GM18873 (cell line): ENCODE data around the gene MACC1.

Experiments used
- ATAC-seq: cut with Tn5 transposase; IDR thresholded peaks from one replicate; pipeline ENCODE4 v1.9.1; 2021; ENCODE audit warnings: mild to moderate bottlenecking, moderate library complexity, moderate number of reproducible peaks; ENCODE audit not compliant: unreplicated experiment, low FRiP score

MACC1 gene

GRCh38 chr7:20185988-20186387 is 31.2 kb downstream of the MACC1 start:
- no peak for ATAC-seq

- ATAC-seq, result no peak
Observed at GRCh38 chr7:20183086-20183485, 34.1 kb downstream of the MACC1 start.

DNA sequence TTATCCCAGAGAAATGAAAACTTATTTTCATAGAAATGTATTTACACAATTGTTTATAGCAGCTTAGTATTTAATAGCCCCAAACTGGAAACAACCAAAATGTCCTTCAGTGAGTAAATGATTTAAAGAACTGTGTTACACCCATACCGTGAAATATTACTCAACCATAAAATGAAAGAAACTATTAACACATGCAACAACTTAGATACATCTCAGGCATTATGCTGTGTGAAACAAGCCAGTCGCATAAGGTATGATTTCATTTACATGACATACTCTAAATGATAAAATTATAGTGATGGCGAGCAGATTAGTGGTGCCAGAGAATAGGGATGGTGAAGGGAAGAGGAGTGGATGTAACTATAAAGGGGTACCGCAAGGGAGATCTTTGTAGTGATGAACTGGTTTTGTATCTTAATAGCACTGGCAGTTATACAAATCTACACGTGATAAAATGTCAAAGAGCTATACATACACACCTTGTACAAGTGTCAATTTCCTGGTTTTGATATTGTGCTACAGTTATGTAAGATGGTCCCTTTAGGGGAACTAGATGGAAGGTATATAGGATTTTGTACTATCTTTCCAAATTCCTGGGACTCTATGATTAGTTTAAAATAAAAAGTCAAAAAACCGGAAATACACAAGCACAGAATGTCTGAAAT is 40.5 kb downstream of the MACC1 start:
- no peak for ATAC-seq

- no peak for ATAC-seq
Observed at GRCh38 chr7:20173828-20174227, 43.4 kb downstream of the MACC1 start.

DNA sequence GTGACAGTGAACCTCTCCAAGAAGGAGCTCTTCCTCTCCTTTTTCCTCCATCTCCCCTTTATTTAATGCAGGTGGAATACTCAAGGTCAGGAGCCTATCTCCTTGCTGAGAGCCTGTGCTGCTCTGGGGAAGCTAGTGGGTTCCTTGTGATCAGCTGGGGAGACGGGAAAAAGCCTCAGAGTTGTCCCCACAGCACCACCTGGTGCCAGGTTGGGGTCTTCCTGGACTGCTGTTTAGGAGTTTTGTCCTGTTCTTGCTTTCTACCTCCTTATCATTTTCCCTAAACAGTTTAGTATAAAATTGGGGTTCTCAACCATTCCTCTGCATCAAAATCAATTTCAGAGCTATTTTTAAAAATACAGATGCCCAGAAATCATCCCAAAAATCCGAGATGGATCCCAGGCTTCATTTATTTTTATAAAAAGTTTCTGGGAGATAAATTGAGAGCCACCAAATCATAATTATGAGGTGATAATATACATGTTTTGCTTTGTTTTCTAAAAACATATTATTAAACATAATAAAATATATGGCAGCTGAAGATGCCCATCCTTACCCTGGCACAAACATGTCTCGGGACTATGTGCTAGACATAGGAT is 44.3 kb downstream of the MACC1 start:
- no peak for ATAC-seq

DNA sequence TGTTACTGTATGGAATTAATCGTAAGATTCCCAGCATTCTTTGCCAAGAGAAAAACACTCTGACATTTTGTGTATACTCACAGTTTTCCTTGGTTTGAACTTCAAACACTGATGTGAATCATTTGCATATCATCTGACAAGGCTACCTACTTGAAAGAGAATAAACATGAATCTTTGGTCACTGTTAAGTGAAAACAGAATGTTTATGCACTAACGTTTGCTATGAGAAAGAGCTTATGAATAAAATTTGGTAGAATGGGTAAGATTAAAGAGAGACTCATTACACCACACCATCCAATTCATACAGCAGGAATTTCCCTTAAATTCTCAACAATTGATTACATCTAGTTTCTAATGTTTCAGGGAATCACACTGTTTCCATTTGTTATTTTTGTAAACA is 46.6 kb downstream of the MACC1 start:
- no peak for ATAC-seq

GRCh38 chr7:20165146-20165510 is 52.1 kb downstream of the MACC1 start:
- ATAC-seq, result no peak

GRCh38 chr7:20164425-20165145 is 52.6 kb downstream of the MACC1 start:
- ATAC-seq, result no peak

GRCh38 chr7:20162665-20163064 is 54.5 kb downstream of the MACC1 start:
- ATAC-seq, result no peak

GRCh38 chr7:20159226-20159747 is 57.9 kb downstream of the MACC1 start:
- ATAC-seq, result no peak

DNA sequence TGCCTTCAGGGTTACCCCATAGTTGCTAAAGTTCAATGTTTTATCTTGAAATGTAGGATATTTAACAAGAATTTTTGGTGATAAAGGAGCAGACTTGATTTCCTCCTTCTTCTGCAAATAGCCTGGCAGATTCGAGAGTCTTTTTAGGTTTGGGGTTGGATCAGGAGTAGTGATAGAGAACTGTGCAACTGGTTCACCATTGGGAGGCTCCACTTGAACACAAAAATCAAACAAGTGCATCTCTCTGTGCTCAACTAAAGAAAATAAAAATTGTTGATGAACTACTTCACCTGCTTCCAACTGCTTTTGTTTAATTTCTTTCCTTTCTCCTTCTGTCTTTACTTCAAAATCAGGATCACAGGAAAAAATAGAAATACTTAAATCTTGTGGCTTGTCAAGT is 58.5 kb downstream of the MACC1 start:
- ATAC-seq, result no peak

DNA sequence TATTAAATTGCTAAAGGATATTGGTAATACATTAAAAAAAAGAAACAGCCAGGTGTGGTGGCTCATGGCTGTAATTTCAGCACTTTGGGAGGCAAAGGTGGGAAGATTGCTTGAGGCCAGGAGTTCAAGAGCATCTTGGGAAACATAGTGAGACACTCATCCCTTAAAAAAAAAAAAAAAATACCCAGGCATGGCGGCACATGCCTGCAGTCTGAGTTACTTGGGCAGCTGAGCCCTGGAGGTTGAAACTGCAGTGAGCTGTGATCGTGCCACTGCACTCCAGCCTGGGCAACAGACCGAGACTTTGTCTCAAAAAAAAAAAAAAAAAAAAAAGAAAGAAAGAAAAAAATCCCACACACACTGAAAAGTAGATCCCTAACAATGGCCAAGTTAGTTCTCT is 59.7 kb downstream of the MACC1 start:
- no peak for ATAC-seq

- ATAC-seq, result no peak
Observed at GRCh38 chr7:20153999-20154398, 63.2 kb downstream of the MACC1 start.

DNA sequence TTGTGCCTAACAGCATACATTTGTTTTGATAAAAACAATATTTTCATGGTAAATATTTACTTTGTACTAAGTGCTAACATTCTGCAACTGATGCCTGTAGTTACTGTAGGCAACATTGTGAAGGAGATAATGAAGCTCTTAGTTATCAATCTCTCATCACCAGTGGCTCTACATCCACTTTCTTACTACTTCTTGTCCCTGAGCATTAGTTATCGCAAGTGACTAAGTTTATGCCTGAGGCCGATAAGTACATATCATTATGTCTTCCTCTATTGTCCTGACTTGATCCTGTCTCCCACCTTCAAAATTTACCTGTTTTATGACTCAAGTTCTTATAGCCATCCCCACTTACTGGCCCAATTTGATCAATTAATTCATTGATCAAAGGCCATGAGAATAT is 63.6 kb downstream of the MACC1 start:
- ATAC-seq, result no peak

DNA sequence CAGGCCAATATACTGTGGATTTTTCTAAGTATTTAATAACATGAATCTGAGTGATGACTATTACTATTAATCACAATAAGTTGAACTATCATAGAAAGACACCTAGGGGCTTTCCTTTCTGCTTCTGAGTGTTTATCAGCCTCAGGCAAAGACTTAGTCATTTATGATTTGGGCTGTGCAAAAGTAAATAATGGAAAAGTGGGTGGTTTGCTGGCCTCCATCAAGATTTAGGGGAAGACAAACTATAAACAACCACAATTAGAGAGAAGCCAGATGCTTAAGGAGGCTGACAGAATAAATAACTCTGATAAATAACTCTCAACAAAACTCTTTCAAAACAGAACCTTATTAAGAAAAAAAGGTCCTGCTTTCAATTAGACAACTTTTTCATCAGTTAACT is 64.7 kb downstream of the MACC1 start:
- no peak for ATAC-seq

GRCh38 chr7:20151708-20152456 is 65.3 kb downstream of the MACC1 start:
- no peak for ATAC-seq

GRCh38 chr7:20146451-20146850 is 70.7 kb downstream of the MACC1 start:
- no peak for ATAC-seq

- ATAC-seq, result no peak
Observed at GRCh38 chr7:20144801-20145200, 72.4 kb downstream of the MACC1 start.

DNA sequence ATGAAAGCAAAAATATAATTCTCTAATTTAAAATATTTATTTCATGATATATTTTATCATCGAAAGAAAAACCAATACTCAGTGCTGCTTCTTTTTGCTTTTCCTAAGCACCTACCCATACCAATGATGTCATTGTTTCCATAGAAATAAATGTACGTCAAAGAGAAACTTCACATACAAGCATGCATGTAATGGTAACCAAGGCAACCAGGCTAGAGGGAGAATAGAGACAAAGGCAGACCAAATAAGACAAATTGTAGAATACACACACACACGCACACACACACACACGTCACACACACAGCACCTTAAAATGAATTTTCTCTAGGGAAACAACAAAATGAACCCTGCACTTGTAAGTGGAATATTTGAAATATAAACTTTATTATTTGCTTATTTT is 75.5 kb downstream of the MACC1 start:
- ATAC-seq, result no peak

- ATAC-seq, result no peak
Observed at GRCh38 chr7:20141002-20141345, 76.2 kb downstream of the MACC1 start.
